GM21737 (cell line): Measurements from ENCODE around the gene NTRK3.

Source experiments
- ATAC-seq: cut with Tn5 transposase; IDR thresholded peaks from one replicate; pipeline ENCODE4 v1.9.1; 2021; ENCODE audit warnings: mild to moderate bottlenecking, moderate library complexity; ENCODE audit not compliant: unreplicated experiment

The NTRK3 gene

GRCh38 chr15:87954793-87955192, 301.7 kb downstream of the NTRK3 start:
- no peak for ATAC-seq

GRCh38 chr15:87952736-87953287, 303.7 kb downstream of the NTRK3 start:
- no peak for ATAC-seq

GRCh38 chr15:87949575-87950223, 306.8 kb downstream of the NTRK3 start:
- ATAC-seq = no peak

GRCh38 chr15:87949151-87949574, 307.4 kb downstream of the NTRK3 start:
- ATAC-seq = no peak

GRCh38 chr15:87947560-87947959, 309.0 kb downstream of the NTRK3 start:
- no peak for ATAC-seq

- ATAC-seq = no peak
These were observed 311.3 kb downstream of the NTRK3 start for GRCh38 chr15:87945246-87945645.

GRCh38 chr15:87944691-87945090, 311.8 kb downstream of the NTRK3 start:
- ATAC-seq = no peak

- ATAC-seq = no peak
These were observed 312.5 kb downstream of the NTRK3 start for GRCh38 chr15:87944050-87944449.

GRCh38 chr15:87943626-87944025, 312.9 kb downstream of the NTRK3 start:
- ATAC-seq = no peak

- ATAC-seq = no peak
These were observed 314.2 kb downstream of the NTRK3 start for GRCh38 chr15:87942316-87942715.

GRCh38 chr15:87941606-87942005, 314.9 kb downstream of the NTRK3 start:
- no peak for ATAC-seq

- ATAC-seq = no peak
These were observed 315.8 kb downstream of the NTRK3 start for GRCh38 chr15:87940768-87941167.

GRCh38 chr15:87939848-87940457, 316.6 kb downstream of the NTRK3 start:
- ATAC-seq = no peak

GRCh38 chr15:87938031-87938430, 318.5 kb downstream of the NTRK3 start:
- no peak for ATAC-seq

GRCh38 chr15:87935583-87935982, 321.0 kb downstream of the NTRK3 start:
- ATAC-seq = no peak

- ATAC-seq = no peak
These were observed 325.0 kb downstream of the NTRK3 start for GRCh38 chr15:87931584-87931983.

- ATAC-seq = no peak
These were observed 326.1 kb downstream of the NTRK3 start for GRCh38 chr15:87930457-87930856.

- ATAC-seq = no peak
These were observed 326.7 kb downstream of the NTRK3 start for GRCh38 chr15:87929841-87930240.

GRCh38 chr15:87924433-87924832, 332.1 kb downstream of the NTRK3 start:
- ATAC-seq = no peak

- ATAC-seq = no peak
These were observed 337.5 kb downstream of the NTRK3 start for GRCh38 chr15:87919064-87919463.

GRCh38 chr15:87917480-87917879, 339.1 kb downstream of the NTRK3 start:
- ATAC-seq = no peak

GRCh38 chr15:87916208-87916607, 340.3 kb downstream of the NTRK3 start:
- no peak for ATAC-seq
